GM19351 (cell line): ENCODE measurements around the gene RHOBTB1.
"Not testable (repeated sequence)": the region's sequence is repeated elsewhere in the genome, so short reads cannot be mapped to it uniquely, and the experiment has no call there.

Experiments
- ATAC-seq: cut with Tn5 transposase; IDR thresholded peaks from one replicate; pipeline ENCODE4 v1.9.1; 2021; ENCODE audit warnings: mild to moderate bottlenecking, moderate library complexity; ENCODE audit not compliant: unreplicated experiment

The RHOBTB1 gene

DNA sequence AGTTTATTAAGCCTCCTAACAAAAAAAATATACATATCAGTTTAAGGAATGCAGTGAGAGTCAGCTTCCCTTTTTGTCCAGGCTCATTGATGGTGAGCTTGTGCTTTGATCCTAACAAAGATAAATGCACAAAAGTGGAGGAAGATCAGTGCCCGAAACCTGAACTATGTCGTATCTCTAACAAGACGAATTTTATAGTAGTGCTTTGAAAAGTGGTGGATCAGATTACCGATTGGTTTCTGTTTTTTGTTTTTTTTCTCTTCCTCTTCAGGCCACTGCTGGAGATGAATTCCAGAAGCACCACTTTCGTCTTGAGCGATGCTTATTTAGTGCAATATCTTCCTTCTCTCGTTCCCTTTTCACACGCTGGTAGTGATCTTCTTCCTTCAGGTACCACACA lies 72.8 kb downstream of the RHOBTB1 start:
- no peak for ATAC-seq

DNA sequence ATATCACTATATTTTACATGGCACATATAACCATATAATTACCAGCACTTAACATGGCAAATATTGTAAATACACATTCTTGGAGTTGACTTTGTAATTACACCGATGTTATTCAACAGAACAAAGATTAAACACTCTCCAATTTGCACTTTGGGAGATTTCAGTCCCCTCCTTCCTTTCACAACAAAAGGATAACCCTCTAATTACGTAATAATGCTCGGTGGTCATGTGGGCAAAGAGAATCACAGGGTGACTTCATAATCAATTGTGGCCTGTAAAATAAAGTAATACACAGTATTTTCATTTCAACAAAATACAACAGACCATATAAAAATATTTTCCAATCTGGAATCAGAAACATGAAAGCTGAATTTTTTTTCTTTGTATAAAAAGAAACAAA lies 73.2 kb downstream of the RHOBTB1 start:
- no peak for ATAC-seq

DNA sequence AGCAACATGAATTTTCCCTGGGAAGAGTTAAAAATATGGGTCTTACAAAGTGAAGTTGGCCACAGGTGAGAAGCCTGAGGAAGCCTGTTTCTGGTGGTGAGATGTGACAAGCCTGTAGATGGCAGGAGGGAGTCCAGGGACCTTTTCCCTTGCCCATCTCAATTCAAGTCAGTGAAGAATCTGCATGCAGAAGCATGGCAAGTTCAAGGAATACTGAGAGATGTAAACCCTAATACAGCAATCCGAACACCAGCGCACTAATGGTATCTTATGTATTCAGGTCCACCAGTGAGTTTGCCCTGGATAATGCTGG lies 73.6 kb downstream of the RHOBTB1 start:
- ATAC-seq = no peak

DNA sequence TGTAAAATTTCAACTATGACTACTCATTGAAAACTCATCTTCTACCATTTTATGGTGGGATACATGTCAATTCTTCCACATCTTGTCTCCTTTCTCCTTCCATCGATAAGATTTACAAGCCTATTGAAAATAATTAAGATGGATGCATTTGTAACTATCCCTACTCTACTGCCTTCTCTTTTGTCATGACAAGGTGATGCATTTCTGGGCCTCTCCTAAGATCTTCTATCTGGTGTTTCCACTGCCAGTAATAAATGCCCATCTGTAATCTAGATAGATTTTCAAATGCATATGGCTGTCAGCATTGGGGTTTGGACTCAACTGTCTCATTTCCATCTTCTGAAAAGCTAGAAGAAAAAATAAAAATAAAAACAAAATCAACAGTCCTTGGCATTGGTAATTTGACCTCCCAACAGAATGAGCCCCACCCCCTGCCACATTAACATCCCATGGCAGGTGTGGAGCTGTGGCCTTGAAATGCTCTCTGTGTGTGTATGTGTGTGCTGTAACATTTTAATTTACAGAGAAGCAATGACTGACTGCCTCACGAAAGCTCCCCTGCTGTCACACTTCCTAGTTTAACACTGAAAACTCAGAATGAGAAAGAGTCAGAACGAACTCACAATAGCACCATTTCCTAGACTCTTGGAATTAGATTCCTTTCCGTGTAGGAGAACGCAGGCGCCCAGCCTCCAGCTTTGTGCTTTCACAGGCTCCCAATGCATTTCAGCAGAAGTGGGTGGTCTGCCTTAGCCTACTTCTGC lies 74.2 kb downstream of the RHOBTB1 start:
- ATAC-seq = no peak

DNA sequence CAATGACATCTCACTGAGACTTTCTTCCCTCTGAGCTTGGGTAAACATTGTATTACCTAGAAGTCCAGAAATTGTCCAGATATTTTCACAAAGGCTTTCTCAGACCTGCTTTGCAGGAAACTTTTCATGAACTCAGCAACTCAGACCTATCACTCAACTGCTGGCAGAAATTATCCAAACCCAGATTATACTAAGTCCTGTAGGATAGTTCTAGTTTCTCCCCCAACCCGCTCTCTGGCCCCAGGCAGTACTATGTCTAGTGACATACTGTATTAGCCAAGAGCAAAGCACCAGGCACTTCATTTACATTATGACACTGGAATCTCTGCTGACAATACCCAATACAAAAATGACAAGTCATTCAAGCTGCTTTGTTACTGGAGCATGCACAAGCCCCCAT lies 75.0 kb downstream of the RHOBTB1 start:
- ATAC-seq = no peak

DNA sequence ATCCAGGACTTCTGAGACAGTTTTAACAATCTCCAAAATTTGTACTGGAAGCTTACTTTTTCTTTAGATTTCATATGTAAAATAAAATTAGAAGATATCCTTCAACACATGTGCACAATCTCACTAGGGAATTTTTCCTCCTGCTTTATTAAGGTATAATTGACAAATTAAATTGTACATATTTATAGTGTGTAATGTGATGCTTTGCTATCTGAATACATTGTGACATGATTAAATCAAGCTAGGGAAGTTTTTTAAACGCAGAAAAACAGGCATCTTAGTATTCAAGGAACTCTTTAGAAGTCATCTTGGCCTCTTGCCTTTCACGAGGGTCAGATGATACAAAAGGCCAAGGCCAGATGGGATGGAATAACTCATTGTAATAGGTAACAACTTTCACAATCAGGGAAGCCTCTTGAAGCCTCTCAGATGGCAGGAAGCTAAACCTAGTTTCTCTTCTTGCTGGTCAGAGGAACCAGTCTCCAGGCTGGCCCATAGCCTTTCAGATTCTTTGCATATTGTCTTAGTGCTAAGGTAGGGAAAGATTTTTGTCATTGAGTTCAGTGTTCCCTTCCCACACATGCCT lies 78.7 kb downstream of the RHOBTB1 start:
- no peak for ATAC-seq

DNA sequence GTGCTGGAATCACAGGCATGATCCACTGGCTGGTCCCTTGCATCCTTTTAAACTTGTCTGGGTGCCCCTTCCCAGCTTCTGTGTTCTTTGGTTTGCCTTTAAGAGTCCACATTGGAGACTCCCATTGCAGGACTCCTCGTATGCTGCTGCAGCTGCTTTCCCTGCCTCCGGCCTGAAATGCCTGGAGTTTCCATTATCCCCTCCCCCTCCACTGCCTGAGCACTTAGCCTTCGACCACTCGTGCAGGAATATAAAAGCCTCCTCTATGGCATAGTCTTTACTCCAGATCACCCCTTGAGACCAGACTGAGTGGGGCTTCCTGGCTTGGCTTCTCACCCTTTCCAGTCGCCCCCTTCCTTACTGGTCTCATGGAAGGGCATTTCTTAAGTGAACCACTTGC lies 80.2 kb downstream of the RHOBTB1 start:
- no peak for ATAC-seq

DNA sequence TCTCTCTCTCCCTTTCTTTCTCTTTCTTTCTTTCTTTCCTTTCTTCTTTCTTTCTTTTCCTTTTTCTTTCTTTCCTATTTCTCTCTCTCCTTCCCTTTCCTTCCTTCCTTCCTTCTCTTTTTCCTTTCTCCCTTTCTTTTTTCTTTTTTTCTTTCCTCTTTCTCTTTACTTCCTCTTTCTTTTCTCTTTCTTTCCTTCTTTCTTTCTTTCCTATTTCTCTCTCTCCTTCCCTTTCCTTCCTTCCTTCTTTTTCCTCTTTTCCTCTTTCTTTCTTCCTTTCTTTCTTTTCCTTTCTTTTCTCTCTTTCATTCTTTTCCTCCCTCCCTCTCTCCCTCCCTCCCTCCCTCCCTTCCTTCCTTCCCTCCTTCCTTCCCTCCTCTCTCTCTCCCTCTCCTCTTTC lies 81.5 kb downstream of the RHOBTB1 start:
- no peak for ATAC-seq

DNA sequence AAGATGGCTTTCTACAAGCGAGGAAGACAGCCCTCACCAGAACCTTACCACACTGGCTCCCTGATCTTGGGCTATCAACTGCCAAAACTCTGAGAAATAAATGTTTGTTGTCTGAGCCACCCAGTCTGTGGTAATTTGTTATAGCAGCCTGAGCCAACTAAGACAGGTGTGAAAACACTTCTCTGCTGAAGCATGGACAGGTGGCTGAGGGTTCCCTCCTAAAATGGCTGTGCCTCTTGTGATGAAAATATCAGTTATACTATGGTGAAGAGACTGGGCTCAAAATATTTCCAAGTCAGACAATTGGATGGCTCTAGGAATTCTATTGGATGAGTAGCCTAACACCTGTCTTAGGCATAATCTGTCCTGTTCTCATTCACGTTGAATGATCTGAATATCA lies 87.6 kb downstream of the RHOBTB1 start:
- ATAC-seq = no peak

DNA sequence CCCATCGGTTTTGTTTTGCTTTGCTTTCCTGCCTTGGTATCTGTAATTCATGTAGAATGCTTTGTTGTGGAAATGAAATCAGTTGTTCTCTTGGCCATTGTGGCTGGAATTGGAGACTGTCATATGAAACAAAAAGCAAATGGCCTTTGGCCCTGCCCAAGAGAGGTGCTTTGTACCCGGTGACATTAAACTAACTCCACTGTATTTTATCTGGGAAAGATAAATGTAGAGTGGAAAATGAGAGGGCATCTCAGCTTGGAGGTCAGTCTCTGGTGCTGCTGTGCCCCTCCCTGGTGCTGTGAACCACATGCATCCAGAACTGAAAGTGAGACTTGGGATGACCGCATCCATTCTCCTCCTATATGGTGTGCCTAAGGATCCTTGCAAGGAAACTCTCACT lies 90.3 kb downstream of the RHOBTB1 start:
- no peak for ATAC-seq

DNA sequence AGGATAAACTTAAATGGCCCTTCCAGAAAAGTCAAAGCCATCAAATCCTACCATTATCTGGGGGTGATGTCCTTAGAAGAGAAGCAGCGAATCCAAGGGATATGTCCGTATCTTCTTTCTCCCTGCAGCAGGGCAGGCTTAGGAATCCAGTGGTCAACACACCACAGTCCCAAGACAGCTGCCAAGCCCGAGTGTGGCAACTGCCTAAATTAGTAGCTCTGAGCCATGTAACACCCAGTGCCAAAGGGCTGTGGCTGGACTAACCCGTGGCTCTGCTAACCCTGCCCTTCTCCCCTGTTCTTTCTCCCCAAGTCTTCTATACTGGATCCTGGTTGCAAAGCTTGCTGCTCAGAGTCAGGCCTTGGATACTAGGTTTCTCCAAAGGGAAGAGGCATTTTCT lies 90.9 kb downstream of the RHOBTB1 start:
- ATAC-seq = no peak

DNA sequence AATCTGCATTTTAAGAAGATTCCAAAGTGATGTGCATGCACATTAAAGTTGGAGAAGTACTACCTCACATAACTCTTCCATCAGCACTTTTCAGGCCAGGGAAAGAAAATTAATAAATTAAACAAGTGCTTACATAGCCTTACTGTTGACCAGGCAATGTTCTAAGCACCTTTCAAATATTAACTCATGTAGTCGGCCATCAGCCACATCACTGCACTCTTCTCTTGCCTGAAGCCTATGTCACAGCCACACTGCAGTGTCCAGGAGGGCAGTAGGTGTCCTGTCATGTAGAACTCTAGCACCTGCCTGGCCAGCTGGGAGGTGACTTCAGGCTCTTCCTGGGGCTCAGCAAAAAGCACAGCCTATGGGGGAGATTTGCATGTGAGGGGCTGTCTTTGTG lies 94.2 kb downstream of the RHOBTB1 start:
- ATAC-seq = no peak

DNA sequence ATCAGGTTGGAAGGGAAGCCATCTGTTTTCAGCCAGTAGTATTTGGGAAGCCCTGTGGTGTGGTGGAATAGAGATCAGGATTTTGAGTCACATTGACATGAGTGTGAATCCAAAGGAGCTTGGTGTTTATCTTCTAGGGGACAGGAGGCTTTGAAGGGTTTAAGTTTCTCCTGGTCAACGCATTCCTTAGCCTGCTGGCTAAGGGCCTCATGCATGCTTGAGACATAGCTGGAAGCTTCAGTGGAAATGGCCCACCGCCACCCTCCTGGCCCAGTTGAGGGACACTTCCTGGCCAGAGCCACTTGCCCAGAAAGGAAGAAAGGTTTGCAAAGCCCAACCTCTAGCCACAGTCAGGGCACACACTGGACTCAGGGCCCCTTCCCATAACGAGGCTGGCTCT lies 94.8 kb downstream of the RHOBTB1 start:
- no peak for ATAC-seq

DNA sequence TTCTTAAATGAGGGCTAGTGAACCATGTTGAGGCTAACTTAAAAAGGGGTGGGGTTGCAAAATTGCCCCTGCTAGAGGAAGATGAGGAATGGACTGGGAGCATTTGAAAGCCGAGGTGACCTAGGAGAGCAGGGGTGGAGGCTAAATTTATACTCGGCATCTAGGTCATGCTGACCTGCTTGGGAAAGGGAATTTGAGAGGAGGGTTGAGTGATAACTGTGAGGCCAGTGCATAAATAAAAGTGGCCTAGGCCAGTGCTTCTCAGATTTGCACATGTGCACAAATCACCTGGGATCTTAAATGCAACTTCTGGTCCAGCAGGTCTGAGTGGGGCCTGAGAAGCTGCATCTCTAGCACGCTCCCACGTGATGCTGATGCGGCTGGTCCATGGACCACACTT lies 95.3 kb downstream of the RHOBTB1 start:
- ATAC-seq = no peak

DNA sequence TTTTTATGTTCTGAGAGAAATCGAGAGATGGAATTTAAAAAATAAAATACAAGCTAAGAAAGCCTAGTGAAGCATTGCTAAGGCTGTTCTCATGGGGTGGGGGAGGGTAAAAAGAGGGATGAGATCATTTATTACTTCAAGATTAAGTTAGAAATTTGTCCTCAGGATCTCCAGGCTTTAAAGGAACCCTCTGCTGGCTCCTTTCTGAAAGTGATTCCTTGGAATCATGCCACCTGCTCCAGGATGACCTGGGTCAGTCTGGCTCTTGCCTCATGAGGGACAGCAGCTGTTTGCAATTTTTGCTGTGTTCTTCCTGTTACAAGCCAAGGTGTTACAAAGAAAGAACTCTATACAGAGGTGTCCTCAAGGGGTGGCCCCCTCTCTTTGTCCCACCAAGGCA lies 95.9 kb downstream of the RHOBTB1 start:
- ATAC-seq = no peak

DNA sequence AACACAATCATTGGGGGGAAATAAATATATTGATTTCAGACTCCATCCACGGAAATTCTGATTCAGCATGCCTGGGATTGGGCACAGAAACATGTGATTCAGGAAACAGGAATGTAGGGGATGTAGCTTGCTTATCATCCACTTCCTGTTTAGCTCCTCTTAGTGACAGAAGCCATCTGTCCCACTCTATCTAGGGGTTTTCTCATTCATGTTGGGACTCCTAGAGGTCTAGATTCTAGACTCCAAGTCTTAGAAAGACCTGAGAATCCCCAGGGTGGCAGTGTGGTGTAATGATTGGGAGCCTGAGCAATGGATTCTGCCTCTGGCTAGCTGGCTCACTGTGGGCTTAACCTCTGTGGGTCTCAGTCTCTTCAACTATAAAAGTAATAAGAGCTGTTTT lies 97.8 kb downstream of the RHOBTB1 start:
- no peak for ATAC-seq

DNA sequence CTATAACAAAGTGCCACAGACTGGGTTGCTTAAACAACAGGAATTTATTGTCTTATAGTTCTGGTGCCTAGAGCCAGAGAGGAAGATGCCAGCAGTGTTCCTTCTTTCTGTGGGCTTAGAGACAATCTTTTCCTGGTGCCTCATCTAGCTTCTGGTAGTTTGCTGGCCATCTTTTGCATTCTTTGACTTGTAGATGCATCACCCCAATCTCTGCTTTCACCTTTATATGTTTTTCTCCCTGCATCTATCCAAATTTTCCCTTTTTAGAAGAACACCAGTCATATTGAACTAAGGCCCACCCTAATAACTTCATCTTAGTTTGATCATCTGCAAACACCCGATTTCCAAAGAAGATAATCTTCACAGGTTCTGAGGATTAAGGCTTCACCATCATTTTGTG lies 98.9 kb downstream of the RHOBTB1 start:
- ATAC-seq = no peak

DNA sequence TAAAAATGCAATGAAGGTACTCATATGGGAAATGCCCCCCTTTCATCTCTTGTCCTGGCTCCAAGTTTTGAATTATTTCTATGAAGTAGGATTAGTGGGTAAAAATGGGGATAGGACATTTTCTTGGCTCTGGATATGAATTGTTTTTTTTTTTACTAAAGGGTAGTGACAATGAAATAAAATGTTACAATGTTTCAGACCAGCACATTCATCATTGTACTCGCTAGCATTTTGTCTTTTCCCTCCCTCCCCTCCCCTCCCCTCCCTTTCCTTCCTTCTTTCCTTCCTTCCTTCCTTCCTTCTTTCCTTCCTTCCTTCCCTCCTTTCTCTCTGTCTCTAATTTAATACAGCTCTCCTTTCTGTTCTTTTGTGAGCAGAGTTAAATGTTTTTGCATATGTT lies 101.3 kb downstream of the RHOBTB1 start:
- ATAC-seq = no peak

DNA sequence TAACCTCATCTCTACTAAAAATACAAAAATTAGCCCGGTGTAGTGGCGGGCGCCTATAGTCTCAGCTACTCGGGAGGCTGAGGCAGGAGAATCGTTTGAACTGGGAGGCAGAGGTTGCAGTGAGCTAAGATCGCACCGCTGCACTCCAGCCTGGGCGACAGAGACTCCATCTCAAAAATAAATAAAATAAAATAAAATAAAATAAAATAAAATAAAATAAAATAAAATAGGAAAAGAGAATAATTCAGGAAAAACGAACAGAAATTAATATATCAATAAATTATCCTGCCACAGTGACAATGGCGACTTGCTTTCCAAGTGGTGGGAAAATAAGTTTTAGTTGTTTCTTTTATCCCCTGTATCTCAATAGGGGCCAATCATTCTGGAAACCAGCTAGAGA lies 102.8 kb downstream of the RHOBTB1 start:
- ATAC-seq = not testable (repeated sequence)

DNA sequence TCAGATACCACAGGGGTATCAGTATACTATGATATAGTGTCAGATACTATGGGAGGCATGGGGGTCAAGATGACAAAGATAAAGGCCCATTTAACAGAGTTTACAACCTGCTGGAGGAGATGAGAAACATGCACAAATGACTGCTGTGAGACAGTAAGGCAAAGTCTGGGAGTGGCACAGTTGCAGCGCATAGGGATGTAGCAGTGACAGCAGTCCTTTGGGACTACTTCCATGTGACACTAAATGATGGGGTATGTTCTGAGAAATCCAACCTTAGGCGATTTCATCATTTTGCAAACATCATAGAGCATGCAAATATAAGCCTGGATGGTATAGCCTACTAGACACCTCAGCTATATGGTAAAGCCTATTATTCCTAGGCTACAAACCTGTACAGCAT lies 108.9 kb downstream of the RHOBTB1 start:
- ATAC-seq = no peak

DNA sequence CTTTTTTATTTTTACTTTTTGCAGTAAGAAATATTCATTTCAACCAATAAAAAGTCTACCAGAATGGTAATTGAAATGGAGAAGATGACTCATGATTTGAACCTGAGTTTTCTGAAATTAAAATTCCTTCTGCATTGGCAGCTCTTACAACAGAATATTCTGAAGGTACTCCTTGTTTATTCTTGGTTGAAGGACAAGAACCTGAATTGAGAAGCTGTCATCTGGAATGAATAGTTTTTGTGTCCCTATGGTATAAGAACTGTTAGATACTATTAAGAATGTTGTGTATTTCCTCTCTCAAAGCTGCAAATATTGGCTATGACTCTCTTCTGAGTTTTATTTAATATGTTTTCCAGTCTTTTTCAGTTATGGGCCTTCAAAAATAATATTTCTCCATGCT lies 109.6 kb downstream of the RHOBTB1 start:
- no peak for ATAC-seq

DNA sequence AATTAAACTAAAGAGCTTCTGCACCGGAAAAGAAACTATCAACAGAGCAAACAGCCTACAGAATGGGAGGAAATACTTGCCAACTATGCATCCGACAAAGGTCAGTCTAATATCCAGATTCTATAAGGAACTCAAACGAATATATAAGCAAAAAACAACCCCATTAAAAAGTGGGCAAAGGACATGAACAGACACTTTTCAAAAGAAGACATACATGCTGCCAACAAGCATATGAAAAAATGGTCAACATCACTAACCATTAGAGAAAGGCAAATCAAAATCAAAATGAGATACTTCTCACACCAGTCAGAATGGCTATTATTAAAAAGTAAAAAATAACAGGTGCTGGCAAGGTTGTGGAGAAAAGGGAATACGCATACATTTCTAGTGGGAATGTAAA lies 111.8 kb downstream of the RHOBTB1 start:
- not testable (repeated sequence) for ATAC-seq

DNA sequence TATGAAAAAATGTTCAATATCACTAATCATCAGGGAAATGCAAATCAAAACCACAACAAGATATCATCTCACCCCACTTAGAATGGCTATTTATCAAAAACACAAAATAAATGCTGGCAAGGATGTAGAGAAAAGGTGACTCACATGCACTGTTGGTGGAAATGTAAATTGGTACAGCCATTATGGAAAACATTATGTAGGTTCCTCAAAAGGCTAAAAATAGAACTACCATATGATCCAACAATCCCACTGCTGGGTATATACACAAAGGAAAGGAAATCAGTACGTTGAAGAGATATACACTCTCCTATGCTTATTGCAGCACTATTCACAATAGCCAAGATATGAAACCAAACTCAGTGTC lies 115.5 kb downstream of the RHOBTB1 start:
- ATAC-seq = no peak
